GM19455 (cell line): ENCODE results near the gene PILRA.
"Not testable (repeated sequence)": the region's sequence is repeated elsewhere in the genome, so short reads cannot be mapped to it uniquely, and the experiment has no call there.

ENCODE experiments used
- ATAC-seq: cut with Tn5 transposase; IDR thresholded peaks from one replicate; pipeline ENCODE4 v1.9.1; 2021; ENCODE audit not compliant: unreplicated experiment

The PILRA gene

GRCh38 chr7:100432621-100433275, 59.5 kb downstream of the PILRA start:
- ATAC-seq, result no peak

GRCh38 chr7:100433276-100433591, 59.9 kb downstream of the PILRA start:
- no peak for ATAC-seq

- no peak for ATAC-seq
These were observed 60.5 kb downstream of the PILRA start for GRCh38 chr7:100433592-100434296.

GRCh38 chr7:100434297-100435144, 61.2 kb downstream of the PILRA start:
- ATAC-seq, result no peak

GRCh38 chr7:100435401-100436304, 62.4 kb downstream of the PILRA start:
- ATAC-seq, result peak; percentile 35

- no peak for ATAC-seq
These were observed 64.1 kb downstream of the PILRA start for GRCh38 chr7:100437150-100438100.

- no peak for ATAC-seq
These were observed 64.9 kb downstream of the PILRA start for GRCh38 chr7:100438172-100438571.

- ATAC-seq, result not testable (repeated sequence)
These were observed 65.4 kb downstream of the PILRA start for GRCh38 chr7:100438731-100439130.

- not testable (repeated sequence) for ATAC-seq
These were observed 66.0 kb downstream of the PILRA start for GRCh38 chr7:100439244-100439643.

GRCh38 chr7:100441641-100442535, 68.6 kb downstream of the PILRA start:
- ATAC-seq, result no peak

- no peak for ATAC-seq
These were observed 70.0 kb downstream of the PILRA start for GRCh38 chr7:100443096-100443840.

- no peak for ATAC-seq
These were observed 71.3 kb downstream of the PILRA start for GRCh38 chr7:100444311-100445278.

- ATAC-seq, result no peak
These were observed 72.8 kb downstream of the PILRA start for GRCh38 chr7:100446040-100446439.

- ATAC-seq, result not testable (repeated sequence)
These were observed 74.1 kb downstream of the PILRA start for GRCh38 chr7:100447363-100447762.

- ATAC-seq, result no peak
These were observed 76.0 kb downstream of the PILRA start for GRCh38 chr7:100449190-100449795.
